Duodenal mucosa (tissue), 2 donors: ENCODE data around the gene RREB1.

Source experiments
- H3K27ac ChIP-seq: one replicate; pipeline ENCODE4 v1.7.0; 2013; ENCODE audit warnings: low read depth, low read length
- H3K27me3 ChIP-seq, 2 donors: one replicate each; pipeline ENCODE4 v1.7.0; 2013; ENCODE audit warnings: low read length in 2 of 2, control low read depth in 1 of 2; ENCODE audit not compliant: insufficient read depth in 2 of 2, control insufficient read depth in 1 of 2
- H3K36me3 ChIP-seq, 2 donors: one replicate each; pipeline ENCODE4 v1.7.0; 2013; ENCODE audit warnings: low read length in 2 of 2, control low read depth in 1 of 2; ENCODE audit not compliant: insufficient read depth in 2 of 2, control insufficient read depth in 1 of 2
- H3K4me1 ChIP-seq, 2 donors: one replicate each; pipeline ENCODE4 v1.7.0; 2013; ENCODE audit warnings: low read length in 2 of 2, control low read depth in 1 of 2; ENCODE audit not compliant: insufficient read depth in 2 of 2, control insufficient read depth in 1 of 2
- H3K4me3 ChIP-seq, 2 donors: one replicate each; pipeline ENCODE4 v1.7.0; 2013; ENCODE audit warnings: low read length in 2 of 2, low read depth in 1 of 2
- H3K9ac ChIP-seq, 2 donors: one replicate each; pipeline ENCODE4 v1.7.0; 2013; ENCODE audit warnings: low read length in 2 of 2, low read depth in 1 of 2
- H3K9me3 ChIP-seq, 2 donors: one replicate each; pipeline ENCODE4 v1.7.0; 2013; ENCODE audit warnings: low read length in 2 of 2, control low read depth in 1 of 2; ENCODE audit not compliant: control insufficient read depth in 1 of 2

The RREB1 gene

GRCh38 chr6:7144872-7145584 is 37.3 kb downstream of the RREB1 start:
- no peaks in the 10 kb centered on the region for H3K9me3 ChIP-seq
- peaks cover 62 to 67% of the 10 kb centered on the region in 2 donors for H3K4me1 ChIP-seq
- peak overlapping the region in 1 of 2 donors; percentile 42 for H3K4me3 ChIP-seq
- H3K9ac ChIP-seq, result peak overlapping the region; percentile 40 to 49
- H3K36me3 ChIP-seq, result no peaks in the 10 kb centered on the region
- H3K27ac ChIP-seq, result peak overlapping the region; percentile 13
- H3K27me3 ChIP-seq, result no peaks in the 10 kb centered on the region

- Histone ChIP-seq H3K27me3 (no peaks in the 10 kb centered on the region), H3K36me3 (no peaks in the 10 kb centered on the region), H3K9me3 (no peaks in the 10 kb centered on the region), H3K4me1 (peaks cover 57 to 62% of the 10 kb centered on the region in 2 donors), H3K27ac (peak overlapping the region; percentile 79), H3K4me3 (peak overlapping the region; percentile 25 to 42), H3K9ac (peak overlapping the region; percentile 40 to 49)
Observed at GRCh38 chr6:7145585-7145884, 37.8 kb downstream of the RREB1 start.

- peak overlapping the region; percentile 40 to 49 for H3K9ac ChIP-seq
- H3K9me3 ChIP-seq, result no peaks in the 10 kb centered on the region
- peaks cover 58 to 66% of the 10 kb centered on the region in 2 donors for H3K4me1 ChIP-seq
- no peaks in the 10 kb centered on the region for H3K27me3 ChIP-seq
- peak overlapping the region; percentile 79 for H3K27ac ChIP-seq
- H3K4me3 ChIP-seq, result peak overlapping the region; percentile 40 to 42
- no peaks in the 10 kb centered on the region for H3K36me3 ChIP-seq
Observed at GRCh38 chr6:7145885-7146828, 38.4 kb downstream of the RREB1 start.

GRCh38 chr6:7147051-7147671 is 39.4 kb downstream of the RREB1 start:
- Histone ChIP-seq H3K27ac (peak overlapping the region; percentile 45), H3K9me3 (no peaks in the 10 kb centered on the region), H3K4me1 (peaks cover 55 to 71% of the 10 kb centered on the region in 2 donors), H3K36me3 (no peaks in the 10 kb centered on the region), H3K27me3 (no peaks in the 10 kb centered on the region), H3K9ac (peak overlapping the region; percentile 14 to 30), H3K4me3 (peak overlapping the region in 1 of 2 donors; percentile 3)

- Histone ChIP-seq H3K27me3 (no peaks in the 10 kb centered on the region), H3K27ac (no peak overlapping the region), H3K4me1 (peaks cover 52 to 73% of the 10 kb centered on the region in 2 donors), H3K9me3 (no peaks in the 10 kb centered on the region), H3K36me3 (no peaks in the 10 kb centered on the region), H3K9ac (no peak overlapping the region), H3K4me3 (no peak overlapping the region)
Observed at GRCh38 chr6:7148100-7148822, 40.5 kb downstream of the RREB1 start.

- H3K27me3 ChIP-seq, result no peaks in the 10 kb centered on the region
- H3K4me1 ChIP-seq, result peaks cover 42 to 68% of the 10 kb centered on the region in 2 donors
- H3K4me3 ChIP-seq, result no peak overlapping the region
- H3K9me3 ChIP-seq, result no peaks in the 10 kb centered on the region
- no peaks in the 10 kb centered on the region for H3K36me3 ChIP-seq
- H3K27ac ChIP-seq, result no peak overlapping the region
- H3K9ac ChIP-seq, result no peak overlapping the region
Observed at GRCh38 chr6:7150381-7151064, 42.8 kb downstream of the RREB1 start.

- no peak overlapping the region for H3K27ac ChIP-seq
- H3K36me3 ChIP-seq, result no peaks in the 10 kb centered on the region
- no peak overlapping the region for H3K4me3 ChIP-seq
- H3K27me3 ChIP-seq, result no peaks in the 10 kb centered on the region
- no peaks in the 10 kb centered on the region for H3K9me3 ChIP-seq
- no peak overlapping the region for H3K9ac ChIP-seq
- peaks cover 42 to 65% of the 10 kb centered on the region in 2 donors for H3K4me1 ChIP-seq
Observed at GRCh38 chr6:7151381-7151780, 43.6 kb downstream of the RREB1 start.

- peaks cover 36 to 60% of the 10 kb centered on the region in 2 donors for H3K4me1 ChIP-seq
- no peak overlapping the region for H3K27ac ChIP-seq
- no peak overlapping the region for H3K9ac ChIP-seq
- H3K36me3 ChIP-seq, result no peaks in the 10 kb centered on the region
- H3K27me3 ChIP-seq, result no peaks in the 10 kb centered on the region
- H3K4me3 ChIP-seq, result no peak overlapping the region
- H3K9me3 ChIP-seq, result no peaks in the 10 kb centered on the region
Observed at GRCh38 chr6:7152462-7152861, 44.7 kb downstream of the RREB1 start.

- H3K27me3 ChIP-seq, result no peaks in the 10 kb centered on the region
- no peaks in the 10 kb centered on the region for H3K36me3 ChIP-seq
- no peak overlapping the region for H3K27ac ChIP-seq
- H3K4me1 ChIP-seq, result peaks cover 41 to 59% of the 10 kb centered on the region in 2 donors
- H3K4me3 ChIP-seq, result no peak overlapping the region
- no peak overlapping the region for H3K9ac ChIP-seq
- H3K9me3 ChIP-seq, result no peaks in the 10 kb centered on the region
Observed at GRCh38 chr6:7153789-7154188, 46.0 kb downstream of the RREB1 start.
